H4 (cell line): ENCODE measurements around the gene GSE1. TPM values are rescaled to one million over a fixed set of nuclear protein-coding genes. Genes with fewer than 3 reads are reported as not detected.

Experiments used
- DNase-seq: peaks from one replicate; pipeline ENCODE4 v3.0.0-alpha.2; 2015; ENCODE audit warnings: low spot score
- total RNA-seq: library from RNA; depleted of rRNA; stranded (reverse); fragments of >200 nt; shearing (Covaris generic); gene quantifications from 2 replicates; pipeline ENCODE4 v1.2.3, GENCODE V29; 2014

The GSE1 gene
- total RNA-seq, 1 experiment from 2014 or later: 11.9 TPM

- no peak for DNase-seq
These were observed 7.8 kb upstream of the GSE1 start for GRCh38 chr16:85605051-85605911.

GRCh38 chr16:85605912-85606841 is 6.9 kb upstream of the GSE1 start:
- DNase-seq: no peak

GRCh38 chr16:85606904-85607303 is 6.2 kb upstream of the GSE1 start:
- no peak for DNase-seq

GRCh38 chr16:85607321-85607765 is 5.8 kb upstream of the GSE1 start:
- DNase-seq: no peak

- DNase-seq: no peak
These were observed 5.2 kb upstream of the GSE1 start for GRCh38 chr16:85607796-85608514.

- DNase-seq: no peak
These were observed 4.6 kb upstream of the GSE1 start for GRCh38 chr16:85608515-85608885.

- DNase-seq: no peak
These were observed 4.2 kb upstream of the GSE1 start for GRCh38 chr16:85608887-85609286.

GRCh38 chr16:85609539-85609938 is 3.6 kb upstream of the GSE1 start:
- DNase-seq: no peak

- no peak for DNase-seq
These were observed 3.1 kb upstream of the GSE1 start for GRCh38 chr16:85610059-85610445.

- peak; percentile 71 for DNase-seq
These were observed 2.5 kb upstream of the GSE1 start for GRCh38 chr16:85610446-85611193.

GRCh38 chr16:85611194-85611443 is 2.0 kb upstream of the GSE1 start:
- DNase-seq: no peak

GRCh38 chr16:85611444-85612190 is 1.5 kb upstream of the GSE1 start:
- peak; percentile 81 for DNase-seq

- DNase-seq: peak; percentile 98
These were observed 826 bp upstream of the GSE1 start for GRCh38 chr16:85612191-85612800.

GRCh38 chr16:85613604-85614337 is 649 bp downstream of the GSE1 start:
- DNase-seq: no peak

- no peak for DNase-seq
These were observed 1.4 kb downstream of the GSE1 start for GRCh38 chr16:85614338-85615013.

- no peak for DNase-seq
These were observed 2.1 kb downstream of the GSE1 start for GRCh38 chr16:85615014-85615851.

- DNase-seq: peak; percentile 79
These were observed 2.9 kb downstream of the GSE1 start for GRCh38 chr16:85615852-85616606.
